ENCODE measurements around the gene LYRM9. TPM values are rescaled to one million over a fixed set of nuclear protein-coding genes. Genes with fewer than 3 reads are reported as not detected.

The LYRM9 gene
- total and polyA plus RNA-seq, 9 of the 15 experiments (the other 6 are each of a cell fraction or from before 2014, with no cell fraction given), result 0.98 to 4.7 (median 1.8) TPM

- TF ChIP-seq MYC (IDR thresholded peaks at IDR 0.05; ENCODE audit: low read depth, low read length), result no peak
- TF ChIP-seq MYC (CRISPR knock-in tag; IDR thresholded peaks at IDR 0.05; ENCODE audit: borderline replicate concordance, low read depth), result no peak
- no peak for TF ChIP-seq HMG20A (CRISPR knock-in tag; conservative IDR thresholded peaks at IDR 0.05)
- TF ChIP-seq CBX3 (IDR thresholded peaks at IDR 0.05; ENCODE audit: borderline replicate concordance in 1 of 2, low read length in 2 of 2), result no peak
- no peak for TF ChIP-seq MAZ (CRISPR knock-in tag; conservative IDR thresholded peaks at IDR 0.05 in 1 of 2, IDR thresholded peaks at IDR 0.05 in 1 of 2)
- TF ChIP-seq, protein P1, sequence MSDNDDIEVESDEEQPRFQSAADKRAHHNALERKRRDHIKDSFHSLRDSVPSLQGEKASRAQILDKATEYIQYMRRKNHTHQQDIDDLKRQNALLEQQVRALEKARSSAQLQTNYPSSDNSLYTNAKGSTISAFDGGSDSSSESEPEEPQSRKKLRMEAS (CRISPR knock-in tag; IDR thresholded peaks at IDR 0.05), result no peak
- no peak for TF ChIP-seq SLC30A9 (CRISPR knock-in tag; IDR thresholded peaks at IDR 0.05)
- no peak for TF ChIP-seq ZC3H4 (CRISPR knock-in tag; IDR thresholded peaks at IDR 0.05; ENCODE audit: borderline replicate concordance)
- no peak for TF ChIP-seq POLR2A (conservative IDR thresholded peaks at IDR 0.05)
- no peak for TF ChIP-seq SAFB2 (IDR thresholded peaks at IDR 0.05; ENCODE audit: borderline replicate concordance, low read depth, low read length, severe bottlenecking)
- TF ChIP-seq, protein P2, sequence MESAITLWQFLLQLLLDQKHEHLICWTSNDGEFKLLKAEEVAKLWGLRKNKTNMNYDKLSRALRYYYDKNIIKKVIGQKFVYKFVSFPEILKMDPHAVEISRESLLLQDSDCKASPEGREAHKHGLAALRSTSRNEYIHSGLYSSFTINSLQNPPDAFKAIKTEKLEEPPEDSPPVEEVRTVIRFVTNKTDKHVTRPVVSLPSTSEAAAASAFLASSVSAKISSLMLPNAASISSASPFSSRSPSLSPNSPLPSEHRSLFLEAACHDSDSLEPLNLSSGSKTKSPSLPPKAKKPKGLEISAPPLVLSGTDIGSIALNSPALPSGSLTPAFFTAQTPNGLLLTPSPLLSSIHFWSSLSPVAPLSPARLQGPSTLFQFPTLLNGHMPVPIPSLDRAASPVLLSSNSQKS (CRISPR knock-in tag; IDR thresholded peaks at IDR 0.05), result no peak
- TF ChIP-seq CTBP1 (IDR thresholded peaks at IDR 0.05; ENCODE audit: borderline replicate concordance), result no peak
- TF ChIP-seq CC2D1A (IDR thresholded peaks at IDR 0.05), result no peak
- 0 out of 2 replicates have a peak, but pooled peaks have one; percentile 42 for TF ChIP-seq NBN (IDR thresholded peaks at IDR 0.05; ENCODE audit: low read depth)
- TF ChIP-seq ELK1 (CRISPR knock-in tag; IDR thresholded peaks at IDR 0.05), result no peak
- no peak for TF ChIP-seq ZNF408 (CRISPR knock-in tag; IDR thresholded peaks at IDR 0.05; ENCODE audit: low read depth)
- no peak for TF ChIP-seq TCF7 (IDR thresholded peaks at IDR 0.05; ENCODE audit: borderline replicate concordance)
- TF ChIP-seq, protein P3, sequence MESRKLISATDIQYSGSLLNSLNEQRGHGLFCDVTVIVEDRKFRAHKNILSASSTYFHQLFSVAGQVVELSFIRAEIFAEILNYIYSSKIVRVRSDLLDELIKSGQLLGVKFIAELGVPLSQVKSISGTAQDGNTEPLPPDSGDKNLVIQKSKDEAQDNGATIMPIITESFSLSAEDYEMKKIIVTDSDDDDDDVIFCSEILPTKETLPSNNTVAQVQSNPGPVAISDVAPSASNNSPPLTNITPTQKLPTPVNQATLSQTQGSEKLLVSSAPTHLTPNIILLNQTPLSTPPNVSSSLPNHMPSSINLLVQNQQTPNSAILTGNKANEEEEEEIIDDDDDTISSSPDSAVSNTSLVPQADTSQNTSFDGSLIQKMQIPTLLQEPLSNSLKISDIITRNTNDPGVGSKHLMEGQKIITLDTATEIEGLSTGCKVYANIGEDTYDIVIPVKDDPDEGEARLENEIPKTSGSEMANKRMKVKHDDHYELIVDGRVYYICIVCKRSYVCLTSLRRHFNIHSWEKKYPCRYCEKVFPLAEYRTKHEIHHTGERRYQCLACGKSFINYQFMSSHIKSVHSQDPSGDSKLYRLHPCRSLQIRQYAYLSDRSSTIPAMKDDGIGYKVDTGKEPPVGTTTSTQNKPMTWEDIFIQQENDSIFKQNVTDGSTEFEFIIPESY (CRISPR knock-in tag; IDR thresholded peaks at IDR 0.05), result no peak
- TF ChIP-seq SIRT6 (IDR thresholded peaks at IDR 0.05; ENCODE audit: low read depth, low read length), result no peak
- TF ChIP-seq TCFL5 (CRISPR knock-in tag; conservative IDR thresholded peaks at IDR 0.05), result no peak
- TF ChIP-seq L3MBTL2 (IDR thresholded peaks at IDR 0.05), result no peak
- TF ChIP-seq ZBTB9 (CRISPR knock-in tag; IDR thresholded peaks at IDR 0.05), result no peak
- no peak for TF ChIP-seq MTA3 (IDR thresholded peaks at IDR 0.05; ENCODE audit: borderline replicate concordance)
These were observed 807 bp upstream of the LYRM9 start (continued) for GRCh38 chr17:27893841-27894503.

Measured in K562 (cell line).